Dermis blood vessel endothelial cell (primary cell): Measurements from ENCODE around the gene HELT. TPM values are rescaled to one million over a fixed set of nuclear protein-coding genes. Genes with fewer than 3 reads are reported as not detected.
"Not testable (repeated sequence)": the region's sequence is repeated elsewhere in the genome, so short reads cannot be mapped to it uniquely, and the experiment has no call there.

Experiments used
- DNase-seq: peaks from one replicate; pipeline ENCODE4 v3.0.0; 2010
- total RNA-seq: library from RNA; depleted of rRNA; stranded (reverse); fragments of >200 nt; gene quantifications from 2 replicates; pipeline ENCODE4 v1.2.3, GENCODE V29; 2014

The HELT gene
- total RNA-seq, 1 donor from 2014 or later: not detected

GRCh38 chr4:185039508-185040273 lies 21.4 kb downstream of the HELT start:
- DNase-seq: peak; percentile 73

- DNase-seq: no peak
Observed at GRCh38 chr4:185040523-185040922, 22.2 kb downstream of the HELT start.

GRCh38 chr4:185050286-185050685 lies 32.0 kb downstream of the HELT start:
- DNase-seq: not testable (repeated sequence)

- not testable (repeated sequence) for DNase-seq
Observed at GRCh38 chr4:185051283-185051682, 33.0 kb downstream of the HELT start.

GRCh38 chr4:185053746-185054145 lies 35.5 kb downstream of the HELT start:
- DNase-seq: no peak

- no peak for DNase-seq
Observed at GRCh38 chr4:185054272-185054671, 36.0 kb downstream of the HELT start.

GRCh38 chr4:185054886-185055285 lies 36.6 kb downstream of the HELT start:
- DNase-seq: no peak

- no peak for DNase-seq
Observed at GRCh38 chr4:185061610-185062009, 43.3 kb downstream of the HELT start.

- no peak for DNase-seq
Observed at GRCh38 chr4:185062606-185063005, 44.3 kb downstream of the HELT start.

- no peak for DNase-seq
Observed at GRCh38 chr4:185066179-185066578, 47.9 kb downstream of the HELT start.

GRCh38 chr4:185068837-185069236 lies 50.5 kb downstream of the HELT start:
- no peak for DNase-seq

Other genes starting within 250 kb of the HELT start
- gene ACSL1, start 192.5 kb upstream of the HELT start, total RNA-seq: 8.7 and 10.4 TPM in 2 replicates
- gene SLC25A4, start 124.8 kb downstream of the HELT start, total RNA-seq: 8.8 and 10.8 TPM in 2 replicates
- gene CFAP97, start 185.5 kb downstream of the HELT start, total RNA-seq: 26.2 and 41.8 TPM in 2 replicates
- gene SNX25, start 191.1 kb downstream of the HELT start, total RNA-seq: 61.8 and 73.2 TPM in 2 replicates